ENCODE measurements around the gene PCAT7. TPM values are rescaled to one million over a fixed set of nuclear protein-coding genes. Genes with fewer than 3 reads are reported as not detected.
"Not testable (repeated sequence)": the region's sequence is repeated elsewhere in the genome, so short reads cannot be mapped to it uniquely, and the experiment has no call there.

PCAT7 gene
- total RNA-seq, 2 experiments from 2014 or later, result not detected

DNA sequence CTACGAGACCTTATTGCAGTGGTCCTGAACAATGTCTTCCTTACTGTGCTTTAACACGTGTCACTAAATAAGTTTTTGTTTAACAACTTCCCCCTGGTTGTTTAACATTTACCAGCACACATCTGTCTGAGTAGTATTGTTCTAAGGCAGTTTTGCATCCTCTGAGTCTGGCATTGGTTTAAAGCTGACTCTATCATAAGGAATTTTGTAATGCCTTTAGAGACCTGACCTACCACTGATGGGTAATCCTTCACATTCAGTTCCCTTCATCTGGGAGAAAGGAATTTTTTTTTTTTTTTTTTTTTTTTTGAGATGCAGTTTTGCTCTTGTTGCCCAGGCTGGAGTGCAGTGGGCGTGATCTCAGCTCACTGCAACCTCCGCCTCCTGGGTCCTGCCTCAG lies 20.0 kb upstream of the PCAT7 start:
- DNase-seq, result no peak
- H3K27ac Mint-ChIP-seq, result no peak overlapping the region
- no peaks in the 10 kb centered on the region for H3K4me1 Mint-ChIP-seq
- peaks cover 13% of the 10 kb centered on the region for H3K27me3 Mint-ChIP-seq
- H3K4me3 Mint-ChIP-seq, result no peak overlapping the region
- ChIA-PET CTCF (no interaction called here), POLR2A (no interaction called here)
- no peaks in the 10 kb centered on the region for H3K36me3 Mint-ChIP-seq (ENCODE audit: low read depth)
- no peaks in the 10 kb centered on the region for H3K9me3 Mint-ChIP-seq

DNA sequence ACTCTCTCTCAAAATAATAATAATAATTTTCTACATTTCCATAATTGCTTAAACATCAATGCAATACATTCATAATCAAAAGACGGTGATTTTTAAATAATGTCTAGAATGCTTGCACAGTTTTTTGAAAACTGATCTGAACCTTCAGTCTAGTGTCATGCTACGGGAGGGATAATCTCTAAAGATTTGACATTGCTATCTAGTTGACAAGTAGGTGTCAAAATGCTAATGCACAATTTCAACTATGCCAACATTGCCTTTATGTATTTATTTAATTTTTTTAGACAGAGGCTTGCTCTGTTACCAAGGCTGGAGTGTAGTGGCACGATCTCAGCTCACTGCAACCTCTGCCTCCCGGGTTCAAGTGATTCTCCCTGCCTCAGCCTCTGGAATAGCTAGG lies 16.0 kb upstream of the PCAT7 start:
- H3K27ac Mint-ChIP-seq, result no peak overlapping the region
- no peaks in the 10 kb centered on the region for H3K4me1 Mint-ChIP-seq
- H3K9me3 Mint-ChIP-seq, result no peaks in the 10 kb centered on the region
- H3K27me3 Mint-ChIP-seq, result peaks cover 1% of the 10 kb centered on the region
- ChIA-PET POLR2A (no interaction called here), CTCF (no interaction called here)
- no peak overlapping the region for H3K4me3 Mint-ChIP-seq
- no peaks in the 10 kb centered on the region for H3K36me3 Mint-ChIP-seq (ENCODE audit: low read depth)
- no peak for DNase-seq

- H3K4me1 Mint-ChIP-seq; H3K9me3 Mint-ChIP-seq; H3K4me3 Mint-ChIP-seq; DNase-seq; H3K36me3 Mint-ChIP-seq (ENCODE audit: low read depth); H3K27ac Mint-ChIP-seq; POLR2A ChIA-PET; CTCF ChIA-PET: not testable (repeated sequence)
- H3K27me3 Mint-ChIP-seq, result peaks cover 19% of the 10 kb centered on the region
Measured at GRCh38 chr9:94544335-94544734, 10.5 kb upstream of the PCAT7 start.

GRCh38 chr9:94545940-94546339 lies 8.9 kb upstream of the PCAT7 start:
- H3K27me3 Mint-ChIP-seq, result peaks cover 27% of the 10 kb centered on the region
- CTCF ChIA-PET, result no interaction called here
- H3K4me3 Mint-ChIP-seq, result no peak overlapping the region
- no peak overlapping the region for H3K27ac Mint-ChIP-seq
- POLR2A ChIA-PET, result no interaction called here
- no peaks in the 10 kb centered on the region for H3K4me1 Mint-ChIP-seq
- no peaks in the 10 kb centered on the region for H3K9me3 Mint-ChIP-seq
- no peak for DNase-seq
- no peaks in the 10 kb centered on the region for H3K36me3 Mint-ChIP-seq (ENCODE audit: low read depth)

- Mint-ChIP-seq H3K27ac (no peak overlapping the region), H3K4me3 (no peak overlapping the region), H3K27me3 (peaks cover 25% of the 10 kb centered on the region), H3K9me3 (no peaks in the 10 kb centered on the region), H3K36me3 (ENCODE audit: low read depth) (no peaks in the 10 kb centered on the region), H3K4me1 (no peaks in the 10 kb centered on the region)
- POLR2A ChIA-PET, result no interaction called here
- DNase-seq, result no peak
- CTCF ChIA-PET, result no interaction called here
Measured at GRCh38 chr9:94553029-94553938, 1.6 kb upstream of the PCAT7 start.

DNA sequence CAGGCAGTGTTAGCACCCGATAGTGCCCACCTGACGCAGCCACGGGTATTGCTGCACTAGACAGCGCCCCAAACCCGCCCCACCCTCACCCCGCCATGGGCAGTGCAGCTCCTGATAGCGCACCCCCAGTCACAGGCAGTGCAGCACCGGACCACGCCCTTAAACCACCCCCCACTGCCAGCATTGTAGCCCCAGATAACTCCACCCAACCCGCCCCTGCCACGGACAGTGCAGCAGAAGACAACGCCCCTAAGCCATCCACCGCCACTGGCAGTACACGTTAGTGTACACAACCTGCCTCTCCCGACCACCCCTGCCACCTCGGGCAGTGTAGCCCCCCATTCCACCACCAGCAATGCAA lies 825 bp upstream of the PCAT7 start:
- no peak overlapping the region for H3K4me3 Mint-ChIP-seq
- H3K36me3 Mint-ChIP-seq (ENCODE audit: low read depth), result no peaks in the 10 kb centered on the region
- DNase-seq, result no peak
- peaks cover 21% of the 10 kb centered on the region for H3K27me3 Mint-ChIP-seq
- no peaks in the 10 kb centered on the region for H3K4me1 Mint-ChIP-seq
- ChIA-PET CTCF (interaction anchor here (1.3 kb wide), 1 partner anchor 12 kb away, joined by 3 read pairs; no protein-coding TSS in a partner anchor), POLR2A (no interaction called here)
- H3K9me3 Mint-ChIP-seq, result no peaks in the 10 kb centered on the region
- H3K27ac Mint-ChIP-seq, result no peak overlapping the region

DNA sequence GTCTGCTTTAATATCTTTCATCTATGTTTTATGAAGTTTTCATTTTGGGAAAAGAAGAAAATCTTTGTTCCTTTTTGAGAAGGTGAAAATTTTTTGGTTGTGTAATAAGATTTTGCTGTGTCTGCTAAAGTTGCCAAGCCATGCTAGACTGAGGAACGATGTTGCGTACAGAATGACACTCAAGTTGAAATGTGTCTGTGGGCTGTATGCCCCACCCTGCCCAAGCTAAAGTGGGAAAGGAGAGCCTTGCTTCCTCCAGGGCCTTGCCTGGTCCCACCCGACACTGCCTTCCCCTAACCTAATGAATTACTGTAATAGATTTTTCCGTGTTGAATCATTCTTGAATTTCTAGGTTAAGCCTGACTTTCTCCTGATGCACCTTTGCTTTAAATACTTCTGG lies 2.5 kb downstream of the PCAT7 start:
- H3K4me1 Mint-ChIP-seq, result no peaks in the 10 kb centered on the region
- DNase-seq, result no peak
- no peak overlapping the region for H3K4me3 Mint-ChIP-seq
- POLR2A ChIA-PET, result no interaction called here
- no peaks in the 10 kb centered on the region for H3K9me3 Mint-ChIP-seq
- no peak overlapping the region for H3K27ac Mint-ChIP-seq
- CTCF ChIA-PET, result no interaction called here
- peaks cover 6% of the 10 kb centered on the region for H3K27me3 Mint-ChIP-seq
- H3K36me3 Mint-ChIP-seq (ENCODE audit: low read depth), result no peaks in the 10 kb centered on the region

DNA sequence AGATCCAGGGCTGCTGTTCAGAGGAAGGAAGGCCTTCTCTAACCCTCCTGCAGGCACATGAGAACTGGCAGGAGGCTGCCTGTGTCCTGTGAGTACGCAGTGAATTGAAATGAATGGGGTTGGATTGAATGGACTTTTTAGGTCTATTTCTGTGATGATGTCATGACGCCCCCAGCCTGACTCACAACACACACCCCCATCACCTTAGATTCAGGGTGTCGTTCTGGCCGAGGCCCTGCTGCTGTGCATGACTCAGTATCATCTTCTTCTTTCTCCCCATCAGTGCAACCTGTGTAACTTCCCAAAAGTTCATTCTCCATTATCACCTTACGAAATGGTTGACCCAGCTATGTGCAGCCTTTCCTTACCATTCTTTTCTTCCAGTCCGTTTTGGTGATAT lies 5.4 kb downstream of the PCAT7 start:
- H3K27ac Mint-ChIP-seq, result no peak overlapping the region
- no peak overlapping the region for H3K4me3 Mint-ChIP-seq
- ChIA-PET POLR2A (no interaction called here), CTCF (no interaction called here)
- H3K4me1 Mint-ChIP-seq, result no peaks in the 10 kb centered on the region
- no peaks in the 10 kb centered on the region for H3K9me3 Mint-ChIP-seq
- peaks cover 6% of the 10 kb centered on the region for H3K27me3 Mint-ChIP-seq
- no peak for DNase-seq
- H3K36me3 Mint-ChIP-seq (ENCODE audit: low read depth), result no peaks in the 10 kb centered on the region

DNA sequence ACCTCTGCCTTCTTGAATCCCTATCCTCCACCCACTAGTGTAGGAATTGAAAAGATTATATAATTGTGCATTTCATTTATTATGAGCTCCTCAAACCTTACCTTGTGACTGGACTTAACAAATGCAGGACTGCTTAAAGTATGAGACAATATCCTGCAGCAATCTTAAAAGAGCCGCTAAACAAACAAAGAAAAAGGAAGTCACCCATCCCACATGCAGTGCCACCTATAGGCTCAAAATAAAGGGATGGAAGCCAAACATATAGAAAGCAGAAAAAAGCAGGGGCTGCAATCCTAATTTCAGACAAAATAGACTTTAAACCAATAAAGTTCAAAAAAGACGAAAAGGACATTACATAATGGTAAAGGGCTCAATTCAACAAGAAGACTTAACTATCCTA lies 8.7 kb downstream of the PCAT7 start:
- Mint-ChIP-seq H3K27me3 (peaks cover 2% of the 10 kb centered on the region), H3K4me1 (no peaks in the 10 kb centered on the region), H3K4me3 (no peak overlapping the region), H3K9me3 (no peaks in the 10 kb centered on the region), H3K36me3 (ENCODE audit: low read depth) (no peaks in the 10 kb centered on the region), H3K27ac (no peak overlapping the region)
- no peak for DNase-seq
- CTCF ChIA-PET, result interaction anchor here (0.7 kb wide), 1 partner anchor 39 kb away, joined by 4 read pairs; no protein-coding TSS in a partner anchor
- POLR2A ChIA-PET, result no interaction called here

DNA sequence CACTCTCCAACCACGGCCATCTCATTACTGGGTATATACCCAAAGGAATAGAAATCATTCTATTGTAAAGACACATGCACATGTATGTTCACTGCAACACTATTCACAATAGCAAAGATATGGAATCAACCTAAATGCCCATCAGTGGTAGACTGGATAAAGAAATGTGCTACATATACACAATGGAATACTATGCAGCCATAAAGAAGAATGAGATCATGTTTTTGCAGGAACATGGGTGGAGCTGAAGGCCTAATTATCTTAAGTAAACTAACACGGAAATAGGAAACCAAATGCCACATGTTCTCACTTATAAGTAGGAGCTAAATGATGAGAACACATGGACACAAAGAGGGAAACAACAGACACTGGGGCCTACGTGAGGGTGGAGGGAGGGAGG lies 9.4 kb downstream of the PCAT7 start:
- H3K9me3 Mint-ChIP-seq; DNase-seq; H3K36me3 Mint-ChIP-seq (ENCODE audit: low read depth); H3K27ac Mint-ChIP-seq; POLR2A ChIA-PET; H3K4me1 Mint-ChIP-seq; H3K27me3 Mint-ChIP-seq; CTCF ChIA-PET; H3K4me3 Mint-ChIP-seq: not testable (repeated sequence)

DNA sequence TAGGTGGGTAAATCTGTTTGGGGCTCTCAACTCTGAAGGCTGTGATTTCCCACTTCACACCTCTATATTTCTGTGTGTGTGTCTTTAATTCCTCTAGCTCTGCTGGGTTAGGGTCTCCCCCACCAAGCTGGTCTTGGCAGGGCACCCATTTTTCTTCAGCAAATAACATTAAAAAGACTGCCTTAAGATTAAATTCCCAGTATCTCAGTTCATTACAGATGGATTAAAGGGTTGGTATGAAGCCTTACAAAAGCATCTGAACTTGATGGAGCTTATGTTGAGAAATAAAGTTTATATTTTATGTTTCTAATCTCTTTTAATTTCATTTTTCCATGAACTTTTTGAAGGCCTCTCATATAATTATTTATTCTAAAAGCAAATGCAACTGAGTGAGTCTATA lies 11.7 kb downstream of the PCAT7 start:
- H3K36me3 Mint-ChIP-seq (ENCODE audit: low read depth), result no peaks in the 10 kb centered on the region
- H3K4me3 Mint-ChIP-seq, result no peak overlapping the region
- no peaks in the 10 kb centered on the region for H3K4me1 Mint-ChIP-seq
- no peak for DNase-seq
- ChIA-PET POLR2A (no interaction called here), CTCF (interaction anchor here (1.4 kb wide), 1 partner anchor 12 kb away, joined by 3 read pairs; the partner anchor contains the start of gene PCAT7)
- H3K9me3 Mint-ChIP-seq, result no peaks in the 10 kb centered on the region
- H3K27me3 Mint-ChIP-seq, result peaks cover 2% of the 10 kb centered on the region
- H3K27ac Mint-ChIP-seq, result no peak overlapping the region

- Mint-ChIP-seq H3K27me3 (peaks cover 3% of the 10 kb centered on the region), H3K36me3 (ENCODE audit: low read depth) (no peaks in the 10 kb centered on the region), H3K27ac (no peak overlapping the region), H3K4me3 (no peak overlapping the region), H3K4me1 (no peaks in the 10 kb centered on the region), H3K9me3 (no peaks in the 10 kb centered on the region)
- POLR2A ChIA-PET, result interaction anchor here (0.6 kb wide), 1 partner anchor 367 kb away, joined by 4 read pairs; no protein-coding TSS in a partner anchor
- CTCF ChIA-PET, result interaction anchor here (1.4 kb wide), 1 partner anchor 13 kb away, joined by 3 read pairs; the partner anchor contains the start of gene PCAT7
- no peak for DNase-seq
Measured at GRCh38 chr9:94567271-94567670, 12.4 kb downstream of the PCAT7 start.

DNA sequence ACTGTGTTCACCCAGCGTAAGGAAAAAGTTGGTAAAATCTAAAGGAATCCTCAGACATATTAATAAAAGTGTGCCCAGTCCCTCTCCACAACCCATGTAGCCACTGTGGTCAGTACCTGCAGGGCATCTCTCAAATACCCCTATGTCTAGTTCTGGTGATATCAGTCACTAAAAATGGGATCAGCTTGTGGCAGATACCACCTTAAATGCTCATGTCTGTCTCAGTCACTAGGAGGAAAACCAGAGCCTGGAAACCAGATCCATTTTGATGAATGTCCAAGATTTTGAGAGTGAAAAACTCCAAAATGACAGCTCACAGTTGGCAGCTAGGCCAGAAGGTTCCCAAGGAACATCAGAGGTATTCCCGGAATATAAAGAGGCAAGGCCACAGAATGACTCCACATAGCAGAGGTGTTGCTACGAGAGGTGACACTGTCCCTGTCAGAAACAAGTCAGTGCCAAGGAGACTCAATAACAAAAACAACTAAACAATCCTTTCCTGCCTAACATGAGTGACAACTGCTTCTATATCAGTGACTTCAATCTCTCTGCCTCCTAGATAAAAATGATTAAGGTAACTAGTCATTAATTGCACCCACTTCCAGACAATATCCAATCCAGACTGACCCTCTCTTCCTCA lies 13.5 kb downstream of the PCAT7 start:
- CTCF ChIA-PET, result interaction anchor here (2.0 kb wide), 1 partner anchor 14 kb away, joined by 4 read pairs; no protein-coding TSS in a partner anchor
- no peaks in the 10 kb centered on the region for H3K36me3 Mint-ChIP-seq (ENCODE audit: low read depth)
- H3K27me3 Mint-ChIP-seq, result peaks cover 6% of the 10 kb centered on the region
- no peak for DNase-seq
- no peak overlapping the region for H3K4me3 Mint-ChIP-seq
- H3K4me1 Mint-ChIP-seq, result no peaks in the 10 kb centered on the region
- H3K27ac Mint-ChIP-seq, result no peak overlapping the region
- POLR2A ChIA-PET, result no interaction called here
- no peaks in the 10 kb centered on the region for H3K9me3 Mint-ChIP-seq
